GM12874 (cell line): ENCODE measurements around the gene PXDN.

Experiments
- TF ChIP-seq, protein P1 (sequence below): IDR thresholded peaks from 2 replicates; pipeline ENCODE4 v1.5.1; 2011; ENCODE audit warnings: low read depth, mild to moderate bottlenecking, control low read depth, low read length, moderate library complexity; ENCODE audit not compliant: insufficient read depth

The PXDN gene

DNA sequence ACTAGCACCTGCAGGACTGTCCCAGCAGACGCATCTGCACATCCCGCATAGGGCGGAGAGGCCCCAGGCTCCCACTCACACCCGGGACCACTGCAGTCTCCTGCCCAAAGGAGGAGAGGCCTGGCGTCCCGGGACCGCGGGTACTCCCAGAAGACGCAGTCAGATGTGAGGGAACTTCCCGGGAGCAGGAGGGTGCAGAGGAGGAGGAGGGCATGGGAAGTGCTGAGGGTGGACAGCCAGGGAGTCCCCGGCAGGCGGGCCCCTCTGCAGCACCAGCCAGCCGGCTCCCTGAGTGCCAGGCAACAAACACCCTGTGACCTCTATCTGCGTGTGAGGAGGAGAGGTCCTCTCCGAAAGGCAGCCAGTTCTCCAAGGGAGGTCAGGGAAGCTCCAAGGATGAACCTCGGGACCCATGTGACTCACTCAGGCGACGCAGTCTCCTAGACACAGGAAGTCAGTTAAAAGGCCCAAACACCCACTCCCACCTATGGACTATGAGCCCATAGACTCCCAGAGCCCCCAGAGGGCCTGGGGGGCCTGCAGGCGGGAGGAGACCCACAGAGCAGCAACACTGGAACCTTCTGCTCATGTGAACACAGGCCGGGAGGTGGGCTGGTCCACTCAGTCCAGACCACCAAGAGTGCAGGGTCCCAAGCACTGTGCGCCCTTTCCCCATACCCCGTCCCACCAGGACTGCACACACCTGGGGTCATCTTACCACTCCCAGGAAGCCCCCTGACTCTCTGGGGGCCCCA lies 4.2 kb downstream of the PXDN start:
- TF ChIP-seq, protein P1, sequence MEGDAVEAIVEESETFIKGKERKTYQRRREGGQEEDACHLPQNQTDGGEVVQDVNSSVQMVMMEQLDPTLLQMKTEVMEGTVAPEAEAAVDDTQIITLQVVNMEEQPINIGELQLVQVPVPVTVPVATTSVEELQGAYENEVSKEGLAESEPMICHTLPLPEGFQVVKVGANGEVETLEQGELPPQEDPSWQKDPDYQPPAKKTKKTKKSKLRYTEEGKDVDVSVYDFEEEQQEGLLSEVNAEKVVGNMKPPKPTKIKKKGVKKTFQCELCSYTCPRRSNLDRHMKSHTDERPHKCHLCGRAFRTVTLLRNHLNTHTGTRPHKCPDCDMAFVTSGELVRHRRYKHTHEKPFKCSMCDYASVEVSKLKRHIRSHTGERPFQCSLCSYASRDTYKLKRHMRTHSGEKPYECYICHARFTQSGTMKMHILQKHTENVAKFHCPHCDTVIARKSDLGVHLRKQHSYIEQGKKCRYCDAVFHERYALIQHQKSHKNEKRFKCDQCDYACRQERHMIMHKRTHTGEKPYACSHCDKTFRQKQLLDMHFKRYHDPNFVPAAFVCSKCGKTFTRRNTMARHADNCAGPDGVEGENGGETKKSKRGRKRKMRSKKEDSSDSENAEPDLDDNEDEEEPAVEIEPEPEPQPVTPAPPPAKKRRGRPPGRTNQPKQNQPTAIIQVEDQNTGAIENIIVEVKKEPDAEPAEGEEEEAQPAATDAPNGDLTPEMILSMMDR, result no peak

DNA sequence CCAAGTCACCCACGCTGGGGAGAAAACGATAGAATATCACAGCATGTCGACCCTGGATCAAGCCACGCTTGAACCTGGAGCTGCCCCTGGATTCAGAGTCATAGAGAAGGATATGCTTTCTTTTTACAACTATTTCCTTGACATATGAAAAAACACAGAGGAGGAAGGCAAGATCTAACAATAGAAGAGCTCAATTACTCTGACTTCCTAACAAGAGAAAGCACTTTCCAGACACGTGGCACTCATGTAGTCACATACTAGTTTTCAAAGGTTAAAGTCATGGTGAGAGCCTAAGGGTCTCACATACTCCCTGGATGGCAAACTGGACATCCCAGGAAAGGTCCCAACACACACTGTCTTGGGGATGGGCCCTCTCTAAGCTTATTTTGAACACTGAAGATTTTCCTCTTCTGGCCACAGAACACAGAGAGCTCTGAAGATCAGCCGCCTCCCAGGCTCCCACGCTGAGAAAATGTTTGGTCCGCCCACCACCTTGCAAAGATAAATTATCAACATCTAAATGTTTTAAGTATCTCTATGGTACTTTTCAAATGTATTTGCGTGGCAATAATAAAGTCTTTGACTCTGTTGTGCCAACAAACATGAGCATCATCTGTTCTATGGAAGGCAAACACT lies 4.9 kb downstream of the PXDN start:
- TF ChIP-seq, protein P1, result no peak

- TF ChIP-seq, protein P1, result no peak
Observed at GRCh38 chr2:1738646-1739302, 5.5 kb downstream of the PXDN start.

GRCh38 chr2:1738163-1738562 lies 6.2 kb downstream of the PXDN start:
- TF ChIP-seq, protein P1, result no peak

GRCh38 chr2:1736997-1737480 lies 7.3 kb downstream of the PXDN start:
- TF ChIP-seq, protein P1, result no peak

DNA sequence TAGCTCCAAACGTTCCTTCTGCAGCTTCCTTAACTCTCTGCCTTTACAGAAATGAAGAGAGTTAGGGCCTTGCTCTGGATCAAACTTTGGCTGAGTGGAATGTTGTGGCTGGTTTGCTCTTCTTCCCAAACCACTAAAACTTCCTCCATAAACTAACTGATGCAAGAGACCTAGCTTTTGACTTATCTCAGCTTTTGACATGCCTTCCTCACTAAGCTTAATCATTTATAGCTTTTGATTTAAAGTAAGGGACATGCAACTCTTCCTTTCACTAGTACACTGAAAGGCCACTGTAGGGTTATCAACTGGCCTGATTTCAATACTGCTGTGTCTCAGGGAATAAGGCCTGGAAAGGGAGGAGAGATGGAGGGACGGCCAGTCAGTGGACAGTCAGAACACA lies 8.3 kb downstream of the PXDN start:
- TF ChIP-seq, protein P1, result no peak
